ENCODE measurements around the gene ZNF385A. TPM values are rescaled to one million over a fixed set of nuclear protein-coding genes. Genes with fewer than 3 reads are reported as not detected.

The ZNF385A gene
- total and polyA plus RNA-seq, 3 experiments from 2014 or later, result 0.77 to 0.78 TPM; not detected in 1

DNA sequence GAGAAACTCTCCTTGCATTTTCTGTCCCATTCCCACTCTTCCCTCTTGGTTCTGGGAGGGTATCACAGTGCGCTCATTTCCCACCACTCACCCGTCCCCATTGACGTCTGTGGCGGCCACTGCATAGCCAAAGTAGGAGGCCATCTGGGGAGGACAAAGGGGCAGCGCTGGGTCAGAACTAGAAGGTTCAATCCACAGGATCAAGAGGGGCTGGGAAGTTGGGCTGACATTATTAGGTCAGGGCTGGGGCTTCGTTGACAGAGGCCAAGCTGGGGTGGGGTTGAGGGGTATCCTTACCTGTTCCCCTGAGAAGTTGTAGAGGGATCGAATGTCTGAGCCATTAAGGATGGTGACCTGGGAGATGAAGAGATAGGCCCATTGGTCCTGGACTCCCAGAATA lies 21.0 kb upstream of the ZNF385A start:
- no peaks in the 10 kb centered on the region for H3K27me3 ChIP-seq (ENCODE audit: insufficient read depth, low read length, poor library complexity, severe bottlenecking)
- Mint-ChIP-seq H3K4me3 (no peak overlapping the region), H3K27me3 (no peaks in the 10 kb centered on the region), H3K9me3 (no peaks in the 10 kb centered on the region), H3K36me3 (peaks cover 21 to 97% (median 28%) of the 10 kb centered on the region in 3 donors), H3K4me1 (peaks cover 32 to 44% (median 33%) of the 10 kb centered on the region in 3 donors), H3K27ac (peak overlapping the region; percentile 43 to 97 (median 93))
- no peak for DNase-seq
- H3K4me3 ChIP-seq (ENCODE audit: low read length), result no peak overlapping the region
- H3K9me3 ChIP-seq (ENCODE audit: low read length), result no peaks in the 10 kb centered on the region
- CTCF ChIA-PET, result interaction anchor here (1.1 to 11.8 kb wide), 7 partner anchors 9 to 41 kb away, joined by 3 to 386 read pairs (median 8); partner anchors contain the start of gene ITGA5
- POLR2A ChIA-PET, result no interaction called here
- H3K36me3 ChIP-seq (ENCODE audit: insufficient read depth, low read length), result peaks cover 73% of the 10 kb centered on the region
- peaks cover 21% of the 10 kb centered on the region for H3K4me1 ChIP-seq (ENCODE audit: insufficient read depth, low read length)
- H3K27ac ChIP-seq (ENCODE audit: low read depth, low read length), result no peak overlapping the region

DNA sequence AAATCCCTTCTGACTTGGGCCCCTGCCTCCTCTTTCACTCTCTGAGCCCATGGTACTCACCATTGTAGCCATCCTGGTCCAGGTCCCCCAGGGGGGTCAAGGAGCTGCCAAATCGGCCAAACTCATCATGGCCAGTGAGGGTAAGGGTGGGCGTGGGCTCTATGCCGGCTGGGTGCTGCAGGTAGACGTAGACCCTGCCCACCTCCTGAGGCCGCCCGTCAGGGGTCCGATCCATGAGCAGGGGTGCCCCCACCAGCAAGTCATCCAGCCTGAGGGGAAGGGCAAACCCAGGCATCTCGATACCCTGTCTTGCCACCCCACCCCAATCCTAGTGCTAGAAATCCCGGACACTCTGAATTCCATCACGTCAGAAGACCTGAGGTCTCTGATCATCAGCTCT lies 20.6 kb upstream of the ZNF385A start:
- no peak for DNase-seq
- Histone ChIP-seq H3K9me3 (ENCODE audit: low read length) (no peaks in the 10 kb centered on the region), H3K4me3 (ENCODE audit: low read length) (no peak overlapping the region), H3K36me3 (ENCODE audit: insufficient read depth, low read length) (peaks cover 78% of the 10 kb centered on the region), H3K4me1 (ENCODE audit: insufficient read depth, low read length) (peaks cover 16% of the 10 kb centered on the region), H3K27me3 (ENCODE audit: insufficient read depth, low read length, poor library complexity, severe bottlenecking) (no peaks in the 10 kb centered on the region), H3K27ac (ENCODE audit: low read depth, low read length) (no peak overlapping the region)
- Mint-ChIP-seq H3K36me3 (peaks cover 21 to 97% (median 31%) of the 10 kb centered on the region in 3 donors), H3K27ac (peak overlapping the region; percentile 83 to 97 (median 93)), H3K27me3 (no peaks in the 10 kb centered on the region), H3K9me3 (no peaks in the 10 kb centered on the region), H3K4me3 (peak overlapping the region in 1 of 7 donors; percentile 6), H3K4me1 (peaks cover 34 to 45% (median 36%) of the 10 kb centered on the region in 3 donors)
- ChIA-PET CTCF (interaction anchor here (1.1 to 11.8 kb wide), 7 partner anchors 9 to 42 kb away, joined by 3 to 386 read pairs (median 8); partner anchors contain the start of gene ITGA5), POLR2A (no interaction called here)

DNA sequence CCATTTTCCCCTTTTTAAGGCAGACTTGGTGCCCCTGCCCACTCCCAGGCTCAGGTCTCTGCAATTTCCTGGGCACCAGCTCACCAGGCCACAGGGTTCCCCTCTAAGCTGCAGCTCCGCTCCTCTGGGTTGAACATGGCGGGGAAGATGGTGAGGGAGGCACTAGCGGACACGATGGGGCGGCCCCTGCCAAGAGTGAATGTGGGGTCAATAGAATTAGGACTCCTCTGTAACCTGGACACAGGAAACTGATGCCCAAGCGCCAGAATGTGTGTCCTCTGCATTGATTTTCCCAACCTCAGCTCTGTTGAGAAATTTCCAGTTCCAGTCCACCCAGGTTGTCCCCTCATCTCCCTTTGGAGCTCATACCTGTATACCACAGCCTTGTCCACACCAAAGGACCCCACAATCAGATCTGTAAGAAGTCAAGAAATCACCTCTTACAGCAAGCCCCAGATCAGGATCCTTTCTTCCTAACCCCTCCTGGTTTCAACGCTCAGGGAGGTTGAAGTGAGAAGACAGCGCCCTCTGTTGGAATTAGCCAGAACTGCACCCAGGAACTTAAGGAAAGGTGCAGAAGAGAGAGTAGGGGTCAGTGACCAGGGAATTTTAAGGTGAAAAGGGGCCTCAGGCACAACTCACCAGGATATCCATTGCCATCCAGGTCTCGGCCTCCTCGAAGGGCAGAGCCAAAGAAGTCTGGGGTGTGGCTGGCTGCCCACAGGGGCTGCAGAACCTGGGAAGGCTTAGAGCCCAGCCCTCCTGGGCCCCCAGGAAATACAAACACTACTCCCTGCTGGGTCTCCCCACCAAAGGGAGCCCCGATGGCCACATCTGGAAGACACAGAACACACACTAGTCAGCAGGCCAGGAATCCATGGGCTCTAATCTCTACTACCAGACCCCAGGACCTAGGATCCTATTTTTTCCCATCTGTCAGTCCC lies 19.8 kb upstream of the ZNF385A start:
- CTCF ChIA-PET, result interaction anchor here (0.6 to 11.8 kb wide), 15 partner anchors 8 to 165 kb away, joined by 3 to 386 read pairs (median 3); partner anchors contain the start of genes ITGA5 and NCKAP1L
- H3K36me3 Mint-ChIP-seq, result peaks cover 22 to 96% (median 35%) of the 10 kb centered on the region in 3 donors
- no peaks in the 10 kb centered on the region for H3K27me3 Mint-ChIP-seq
- peak overlapping the region in 1 of 7 donors; percentile 6 for H3K4me3 Mint-ChIP-seq
- POLR2A ChIA-PET, result interaction anchor here (0.5 kb wide), 1 partner anchor 15 kb away, joined by 4 read pairs; no protein-coding TSS in a partner anchor
- H3K4me1 ChIP-seq (ENCODE audit: insufficient read depth, low read length), result peaks cover 18% of the 10 kb centered on the region
- peaks cover 35 to 44% (median 41%) of the 10 kb centered on the region in 3 donors for H3K4me1 Mint-ChIP-seq
- peaks cover 81% of the 10 kb centered on the region for H3K36me3 ChIP-seq (ENCODE audit: insufficient read depth, low read length)
- peak overlapping the region; percentile 83 to 97 (median 93) for H3K27ac Mint-ChIP-seq
- H3K27me3 ChIP-seq (ENCODE audit: insufficient read depth, low read length, poor library complexity, severe bottlenecking), result no peaks in the 10 kb centered on the region
- no peaks in the 10 kb centered on the region for H3K9me3 Mint-ChIP-seq
- H3K9me3 ChIP-seq (ENCODE audit: low read length), result no peaks in the 10 kb centered on the region
- DNase-seq, result peak; percentile 47 to 76 (median 59)
- no peak overlapping the region for H3K27ac ChIP-seq (ENCODE audit: low read depth, low read length)
- H3K4me3 ChIP-seq (ENCODE audit: low read length), result no peak overlapping the region

DNA sequence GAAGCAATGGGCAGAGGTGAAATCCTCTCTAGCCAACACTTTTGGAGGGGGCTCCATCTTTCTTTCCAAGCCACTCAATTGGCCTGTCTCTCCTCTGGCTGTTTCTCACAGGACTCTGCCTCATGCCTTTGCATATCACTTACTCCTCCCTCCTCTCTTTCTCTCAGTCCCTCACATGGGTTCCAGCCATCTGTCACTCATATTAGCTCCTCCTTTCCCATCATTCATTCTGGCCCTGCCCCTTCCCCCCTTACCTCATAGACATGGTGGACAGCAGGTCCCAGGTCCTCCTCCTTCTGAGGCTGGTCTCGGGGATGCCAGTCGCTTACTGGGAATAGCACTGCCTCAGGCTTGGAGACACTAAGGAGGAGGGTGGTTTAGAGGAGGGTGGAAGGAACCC lies 16.6 kb upstream of the ZNF385A start:
- CTCF ChIA-PET, result interaction anchor here (1.6 to 11.8 kb wide), 6 partner anchors 14 to 50 kb away, joined by 3 to 386 read pairs (median 42); partner anchors contain the start of gene ITGA5
- POLR2A ChIA-PET, result no interaction called here
- no peaks in the 10 kb centered on the region for H3K9me3 Mint-ChIP-seq
- H3K36me3 ChIP-seq (ENCODE audit: insufficient read depth, low read length), result peaks cover 86% of the 10 kb centered on the region
- H3K4me1 ChIP-seq (ENCODE audit: insufficient read depth, low read length), result peaks cover 19% of the 10 kb centered on the region
- peak overlapping the region in 6 of 8 donors; percentile 8 to 88 (median 64) for H3K27ac Mint-ChIP-seq
- H3K4me1 Mint-ChIP-seq, result peaks cover 21 to 30% (median 25%) of the 10 kb centered on the region in 3 donors
- H3K4me3 Mint-ChIP-seq, result no peak overlapping the region
- H3K4me3 ChIP-seq (ENCODE audit: low read length), result no peak overlapping the region
- H3K27me3 ChIP-seq (ENCODE audit: insufficient read depth, low read length, poor library complexity, severe bottlenecking), result no peaks in the 10 kb centered on the region
- H3K27ac ChIP-seq (ENCODE audit: low read depth, low read length), result no peak overlapping the region
- peaks cover 10 to 94% (median 32%) of the 10 kb centered on the region in 3 donors for H3K36me3 Mint-ChIP-seq
- no peaks in the 10 kb centered on the region for H3K9me3 ChIP-seq (ENCODE audit: low read length)
- no peak for DNase-seq
- H3K27me3 Mint-ChIP-seq, result no peaks in the 10 kb centered on the region

DNA sequence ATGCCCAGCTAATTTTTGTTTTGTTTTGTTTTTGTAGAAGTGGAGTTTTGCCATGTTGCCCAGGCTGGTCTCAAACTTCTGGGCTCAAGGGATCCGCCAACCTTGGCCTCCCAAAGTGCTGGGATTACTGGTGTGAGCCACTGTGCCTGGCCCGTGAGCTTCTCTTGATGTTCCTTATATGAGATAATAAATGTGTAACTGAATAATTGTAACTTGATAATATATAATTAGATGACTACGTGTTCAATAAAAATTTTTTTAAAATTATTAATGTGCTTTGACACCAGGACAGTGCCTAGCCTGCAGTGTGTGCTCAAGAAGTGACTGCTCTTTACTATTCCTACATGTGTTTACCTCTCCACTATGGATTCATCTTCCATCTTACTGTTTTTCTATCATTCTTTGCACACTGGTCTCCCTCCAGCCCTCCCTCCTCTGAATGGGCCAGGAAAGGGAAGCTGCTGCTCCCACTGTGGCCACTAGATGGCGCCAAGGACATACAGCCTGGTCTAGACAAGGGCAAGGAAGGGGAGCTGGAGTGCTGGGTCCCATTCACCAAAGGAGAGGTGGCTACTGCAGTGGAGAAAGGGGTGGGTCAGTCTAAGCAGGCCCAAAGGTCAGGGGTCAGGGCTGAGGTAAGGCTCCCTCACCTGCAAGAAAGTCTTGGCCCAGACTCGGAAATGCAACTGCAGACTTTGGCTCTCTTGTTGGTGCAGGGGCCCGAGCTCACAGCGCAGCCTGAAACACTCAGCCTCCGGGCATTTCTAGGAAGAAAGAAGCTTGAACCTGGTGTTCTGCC lies 14.7 kb upstream of the ZNF385A start:
- CTCF ChIA-PET, result interaction anchor here (0.6 to 11.8 kb wide), 34 partner anchors 9 to 924 kb away, joined by 3 to 386 read pairs (median 4); partner anchors contain the start of genes CBX5, ITGA5 and NCKAP1L
- peak overlapping the region; percentile 7 to 92 (median 44) for H3K27ac Mint-ChIP-seq
- peaks cover 10 to 23% (median 15%) of the 10 kb centered on the region in 3 donors for H3K4me1 Mint-ChIP-seq
- POLR2A ChIA-PET, result interaction anchor here (0.7 to 2.7 kb wide), 4 partner anchors 15 to 119 kb away, joined by 5 to 17 read pairs (median 6); partner anchors contain the start of genes CBX5, HNRNPA1 and NCKAP1L
- no peak overlapping the region for H3K4me3 Mint-ChIP-seq
- no peak overlapping the region for H3K27ac ChIP-seq (ENCODE audit: low read depth, low read length)
- H3K4me1 ChIP-seq (ENCODE audit: insufficient read depth, low read length), result peaks cover 12% of the 10 kb centered on the region
- H3K9me3 Mint-ChIP-seq, result no peaks in the 10 kb centered on the region
- H3K27me3 Mint-ChIP-seq, result no peaks in the 10 kb centered on the region
- peaks cover 5 to 94% (median 25%) of the 10 kb centered on the region in 3 donors for H3K36me3 Mint-ChIP-seq
- H3K9me3 ChIP-seq (ENCODE audit: low read length), result no peaks in the 10 kb centered on the region
- peaks cover 91% of the 10 kb centered on the region for H3K36me3 ChIP-seq (ENCODE audit: insufficient read depth, low read length)
- DNase-seq, result peak; percentile 77 to 91 (median 82)
- H3K4me3 ChIP-seq (ENCODE audit: low read length), result no peak overlapping the region
- no peaks in the 10 kb centered on the region for H3K27me3 ChIP-seq (ENCODE audit: insufficient read depth, low read length, poor library complexity, severe bottlenecking)

DNA sequence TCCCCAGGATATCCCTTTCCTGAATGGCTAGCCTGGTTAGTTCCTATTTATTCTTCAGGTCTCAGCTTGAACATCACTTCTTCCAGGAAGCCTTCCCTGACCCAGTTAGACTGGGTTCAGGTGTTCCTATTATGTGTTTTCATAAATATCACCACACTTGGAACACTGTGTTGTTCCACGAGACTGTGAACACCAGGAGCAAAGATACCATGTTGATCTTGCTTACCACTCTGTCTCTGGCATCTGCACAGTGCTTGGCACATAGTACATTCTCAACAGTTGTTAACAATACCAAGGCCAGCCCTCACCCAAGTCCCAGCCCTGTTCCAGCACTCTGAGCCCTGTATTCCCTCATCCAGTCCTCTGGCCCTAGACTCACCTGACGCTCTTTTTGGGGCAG lies 13.7 kb upstream of the ZNF385A start:
- Mint-ChIP-seq H3K9me3 (no peaks in the 10 kb centered on the region), H3K27ac (peak overlapping the region in 5 of 8 donors; percentile 54 to 84 (median 74)), H3K27me3 (no peaks in the 10 kb centered on the region), H3K4me1 (peaks cover 18 to 29% (median 21%) of the 10 kb centered on the region in 3 donors), H3K36me3 (peaks cover 4 to 90% (median 25%) of the 10 kb centered on the region in 3 donors), H3K4me3 (no peak overlapping the region)
- ChIA-PET CTCF (interaction anchor here (0.8 to 11.8 kb wide), 8 partner anchors 17 to 130 kb away, joined by 3 to 386 read pairs (median 30); partner anchors contain the start of genes ITGA5 and NCKAP1L), POLR2A (interaction anchor here (0.7 to 2.7 kb wide), 2 partner anchors 16 to 41 kb away, joined by 7 to 17 read pairs; no protein-coding TSS in a partner anchor)
- no peak for DNase-seq
- H3K27me3 ChIP-seq (ENCODE audit: insufficient read depth, low read length, poor library complexity, severe bottlenecking), result no peaks in the 10 kb centered on the region
- H3K4me1 ChIP-seq (ENCODE audit: insufficient read depth, low read length), result peaks cover 17% of the 10 kb centered on the region
- H3K4me3 ChIP-seq (ENCODE audit: low read length), result no peak overlapping the region
- H3K36me3 ChIP-seq (ENCODE audit: insufficient read depth, low read length), result peaks cover 81% of the 10 kb centered on the region
- no peaks in the 10 kb centered on the region for H3K9me3 ChIP-seq (ENCODE audit: low read length)
- no peak overlapping the region for H3K27ac ChIP-seq (ENCODE audit: low read depth, low read length)

DNA sequence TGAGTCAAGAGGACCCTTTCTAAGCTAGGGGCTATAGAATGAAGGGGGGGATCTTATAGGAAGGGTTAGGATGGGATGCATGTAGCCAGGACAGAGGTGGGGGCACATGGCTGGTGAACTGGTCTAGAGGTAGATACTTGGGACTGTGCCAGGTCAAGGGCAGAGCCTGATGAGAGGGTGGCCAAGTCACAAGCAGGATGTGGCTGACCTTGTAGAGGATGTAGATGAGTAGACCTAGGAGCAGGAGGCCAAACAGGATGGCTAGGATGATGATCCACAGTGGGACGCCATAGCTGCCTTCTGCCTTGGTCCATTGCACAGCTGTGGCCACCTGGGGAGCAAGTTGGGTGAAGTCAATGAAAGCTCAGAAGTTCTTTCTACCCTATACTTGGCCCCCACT lies 12.6 kb upstream of the ZNF385A start:
- CTCF ChIA-PET, result interaction anchor here (0.6 to 11.8 kb wide), 6 partner anchors 12 to 75 kb away, joined by 3 to 386 read pairs (median 3); partner anchors contain the start of genes ITGA5 and ZNF385A
- peak overlapping the region in 4 of 8 donors; percentile 12 to 49 (median 46) for H3K27ac Mint-ChIP-seq
- POLR2A ChIA-PET, result interaction anchor here (0.6 kb wide), 1 partner anchor 9 kb away, joined by 3 read pairs; no protein-coding TSS in a partner anchor

More for the DNA sequence above, 12.6 kb upstream of the ZNF385A start:
- Histone ChIP-seq H3K4me1 (ENCODE audit: insufficient read depth, low read length) (peaks cover 20% of the 10 kb centered on the region), H3K36me3 (ENCODE audit: insufficient read depth, low read length) (peaks cover 74% of the 10 kb centered on the region), H3K4me3 (ENCODE audit: low read length) (no peak overlapping the region), H3K9me3 (ENCODE audit: low read length) (no peaks in the 10 kb centered on the region), H3K27ac (ENCODE audit: low read depth, low read length) (no peak overlapping the region), H3K27me3 (ENCODE audit: insufficient read depth, low read length, poor library complexity, severe bottlenecking) (no peaks in the 10 kb centered on the region)
- DNase-seq, result no peak
- Mint-ChIP-seq H3K9me3 (no peaks in the 10 kb centered on the region), H3K4me1 (peaks cover 18 to 29% (median 25%) of the 10 kb centered on the region in 3 donors), H3K27me3 (no peaks in the 10 kb centered on the region), H3K4me3 (no peak overlapping the region), H3K36me3 (peaks cover 4 to 79% (median 24%) of the 10 kb centered on the region in 3 donors)

Data from CD8-positive, alpha-beta memory T cell (primary cell).